Metanephros (tissue), 1 donor: ENCODE results near the gene LDOC1. TPM values are rescaled to one million over a fixed set of nuclear protein-coding genes. Genes with fewer than 3 reads are reported as not detected.

ENCODE experiments used
- total RNA-seq: library from RNA; depleted of rRNA; stranded (reverse); fragments of >200 nt; gene quantifications from one replicate; pipeline ENCODE4 v1.2.3, GENCODE V29; 2014

The LDOC1 gene
- 22.8 TPM for total RNA-seq

GRCh38 chrX:141176586-141177451, at the start of gene LDOC1:
Gene LDOC1, minus strand, starts transcription at chrX:141177129. Its CDS starts 108 bp downstream, at chrX:141177021.

Other genes starting within 250 kb of the LDOC1 start
- gene SPANXB1, start 174.5 kb downstream of the LDOC1 start, total RNA-seq, result not detected
- not detected for gene SPANXC, start 65.4 kb upstream of the LDOC1 start, total RNA-seq